B cell (primary cell): Measurements from ENCODE around the gene ZP2. TPM values are rescaled to one million over a fixed set of nuclear protein-coding genes. Genes with fewer than 3 reads are reported as not detected.

ENCODE experiments used
- ATAC-seq: fragments of 200-7000 bp; cut with Tn5 transposase; one replicate; pipeline ENCODE4 v1.10.0; 2021; ENCODE audit warnings: low read depth, mild to moderate bottlenecking, moderate number of reproducible peaks, moderate library complexity
- CTCF ChIA-PET: fragments of 350-600 bp; sonication (Branson Sonifier 250); formaldehyde crosslinking; loops from one replicate; lab custom pipeline; 2021; ENCODE audit warnings: antibody characterized with exemption, inconsistent platforms; lab: Charles Lee
- POLR2A ChIA-PET: fragments of 350-600 bp; sonication (Branson Sonifier 250); formaldehyde crosslinking; loops from one replicate; lab custom pipeline; 2021; ENCODE audit warnings: antibody characterized with exemption; lab: Charles Lee
- DNase-seq: peaks from one replicate; pipeline ENCODE4 v3.0.0; 2013
- H2AFZ ChIP-seq: 2 replicates; pipeline ENCODE4 v1.6.1; 2012; ENCODE audit warnings: mild to moderate bottlenecking, low read depth, low read length; ENCODE audit not compliant: insufficient read depth, poor library complexity, severe bottlenecking
- H3K27ac ChIP-seq, 2 donors: 1 replicate in 1 of 2; 2 replicates in 1 of 2; pipeline ENCODE4 v1.5.1; 2012 to 2013; ENCODE audit warnings: low read length in 2 of 2, mild to moderate bottlenecking in 2 of 2, moderate library complexity in 1 of 2
- H3K27me3 ChIP-seq, 4 experiments: fragments of 200-600 bp in 1 of 4; sonication (generic) in 1 of 4; replicated peaks in 1 of 4; 1 replicate in 2 of 4; 2 replicates in 2 of 4; pipeline versions ENCODE4 v1.6.1 to v1.7.0; 2013 to 2016; ENCODE audit warnings: low read length in 3 of 4, mild to moderate bottlenecking in 2 of 4, mixed read lengths in 1 of 4, moderate library complexity in 1 of 4; ENCODE audit not compliant: insufficient read depth in 4 of 4, control insufficient read depth in 3 of 4; ENCODE audit errors: control extremely low read depth in 1 of 4
- H3K36me3 ChIP-seq, 2 experiments: replicated peaks in 1 of 2; 1 replicate in 1 of 2; 2 replicates in 1 of 2; pipeline versions ENCODE4 v1.6.1 to v1.7.1; 2013; ENCODE audit warnings: low read length in 1 of 2; ENCODE audit not compliant: insufficient read depth in 2 of 2, control insufficient read depth in 1 of 2; ENCODE audit errors: control extremely low read depth in 1 of 2, extremely low read depth in 1 of 2
- H3K4me1 ChIP-seq, 2 donors: fragments of 200-600 bp in 1 of 2; sonication (generic) in 1 of 2; 1 replicate in 1 of 2; 2 replicates in 1 of 2; pipeline versions ENCODE4 v1.5.1 to v1.6.1; 2013 to 2017; ENCODE audit warnings: low read length in 2 of 2; ENCODE audit not compliant: control insufficient read depth in 2 of 2, insufficient read depth in 2 of 2
- H3K4me2 ChIP-seq: replicated peaks from 2 replicates; pipeline ENCODE3; 2012; ENCODE audit warnings: mild to moderate bottlenecking, low read depth, low read length; ENCODE audit not compliant: poor library complexity, severe bottlenecking
- H3K4me3 ChIP-seq, 5 experiments: fragments of 200-600 bp in 1 of 5; sonication (generic) in 1 of 5; 1 replicate in 3 of 5; 2 replicates in 2 of 5; pipeline versions ENCODE4 v1.5.1 to v1.7.0; 2011 to 2016; ENCODE audit warnings: low read length in 4 of 5, mild to moderate bottlenecking in 4 of 5, low read depth in 2 of 5, control low read depth in 1 of 5, moderate library complexity in 1 of 5; ENCODE audit not compliant: insufficient read depth in 1 of 5; ENCODE audit errors: control extremely low read depth in 1 of 5, extremely low read depth in 1 of 5
- H3K79me2 ChIP-seq: fragments of 200-600 bp; sonication (generic); one replicate; pipeline ENCODE4 v1.6.0; 2016; ENCODE audit warnings: low read length; ENCODE audit not compliant: control insufficient read depth, insufficient read depth
- H3K9ac ChIP-seq: fragments of 200-600 bp; sonication (generic); 2 replicates; pipeline ENCODE4 v1.6.1; 2017; ENCODE audit warnings: mild to moderate bottlenecking, low read length, moderate library complexity
- H3K9me3 ChIP-seq, 3 donors: one replicate each; pipeline versions ENCODE4 v1.6.1 to v1.7.1; 2013; ENCODE audit warnings: low read length in 2 of 3; ENCODE audit not compliant: control insufficient read depth in 2 of 3, insufficient read depth in 1 of 3; ENCODE audit errors: control extremely low read depth in 1 of 3
- H4K20me1 ChIP-seq: 2 replicates; pipeline ENCODE4 v1.6.0; 2012; ENCODE audit warnings: mild to moderate bottlenecking, low read length; ENCODE audit not compliant: insufficient read depth, control insufficient read depth, poor library complexity, severe bottlenecking
- H3K27ac Mint-ChIP-seq: one replicate; pipeline ENCODE4 v1.8.0; 2021; ENCODE audit warnings: mixed read lengths
- H3K27me3 Mint-ChIP-seq: one replicate; pipeline ENCODE4 v1.8.0; 2021; ENCODE audit warnings: mixed read lengths
- H3K4me1 Mint-ChIP-seq: one replicate; pipeline ENCODE4 v1.8.0; 2021; ENCODE audit warnings: mixed read lengths
- H3K4me3 Mint-ChIP-seq: one replicate; pipeline ENCODE4 v1.8.0; 2021; ENCODE audit warnings: mixed read lengths
- H3K9me3 Mint-ChIP-seq: one replicate; pipeline ENCODE4 v1.8.0; 2022; ENCODE audit warnings: mixed read lengths; ENCODE audit not compliant: insufficient read depth
- CTCF ChIP-seq: fragments of 200-600 bp; IDR thresholded peaks from one replicate; pipeline ENCODE4 v1.8.0; 2022; ENCODE audit warnings: antibody characterized with exemption, mild to moderate bottlenecking
- EZH2 ChIP-seq: IDR thresholded peaks from 2 replicates; pipeline ENCODE4 v1.6.1; 2012; ENCODE audit warnings: borderline replicate concordance, low read depth, mild to moderate bottlenecking, moderate library complexity, low read length; ENCODE audit not compliant: insufficient read depth, poor library complexity, severe bottlenecking
- WGBS: methylation state at CpG from one replicate; pipeline ENCODE4 v1.1.5; 2013; ENCODE audit warnings: missing lambda C conversion rate; ENCODE audit not compliant: insufficient coverage; 5-methylcytosine and 5-hydroxymethylcytosine counted together
- intact Hi-C: fragments of 100-400 bp; cut with micrococcal nuclease; formaldehyde crosslinking; loops from one replicate; pipeline ENCODE4 v1.10.0; 2022
- polyA plus RNA-seq: library from polyadenylated mRNA; depleted of rRNA; stranded (reverse); fragments of >200 nt; gene quantifications from 2 replicates; pipeline ENCODE4 v1.2.3, GENCODE V29; 2012
- total RNA-seq, 2 donors: library from RNA; stranded (reverse); fragments of 120-200 nt in 1 of 2; gene quantifications; 1 replicate in 1 of 2; 2 replicates in 1 of 2; pipeline versions ENCODE4 v1.2.3 to v1.2.4, GENCODE V29; 2013 to 2022

ZP2 gene
- total and polyA plus RNA-seq, 2 donors (not counting 1 experiment from before 2014, with no cell fraction given): not detected

- Histone ChIP-seq H3K9me3 (no peaks in the 10 kb centered on the region), H3K27me3 (peaks cover 0 to 7% (median 4%) of the 10 kb centered on the region in 4 experiments), H3K36me3 (no peaks in the 10 kb centered on the region), H3K9ac (no peak overlapping the region), H3K4me2 (no peak overlapping the region), H3K27ac (no peak overlapping the region), H3K4me3 (no peak overlapping the region), H2AFZ (no peak overlapping the region), H4K20me1 (no peaks in the 10 kb centered on the region), H3K4me1 (no peaks in the 10 kb centered on the region), H3K79me2 (no peaks in the 10 kb centered on the region)
- no peak for TF ChIP-seq EZH2
- TF ChIP-seq CTCF: no peak
- intact Hi-C loops: no loop called here
- no peak overlapping the region for H3K27ac Mint-ChIP-seq
- H3K4me3 Mint-ChIP-seq: no peak overlapping the region
- H3K27me3 Mint-ChIP-seq: peaks cover 28% of the 10 kb centered on the region
- WGBS: 55% methylated on average over 7 of the region's 7 CpGs
- POLR2A ChIA-PET: interaction anchor here (0.5 kb wide), 1 partner anchor 1135 kb away, joined by 4 read pairs; no protein-coding TSS in a partner anchor
- DNase-seq: no peak
- ATAC-seq: no peak
- no peaks in the 10 kb centered on the region for H3K9me3 Mint-ChIP-seq
- CTCF ChIA-PET: interaction anchor here (1.3 kb wide), 1 partner anchor 76 kb away, joined by 3 read pairs; no protein-coding TSS in a partner anchor
- no peaks in the 10 kb centered on the region for H3K4me1 Mint-ChIP-seq
Measured at GRCh38 chr16:21203155-21203797, 8.1 kb downstream of the ZP2 start.

GRCh38 chr16:21199607-21200218 lies 11.7 kb downstream of the ZP2 start:
- no peak overlapping the region for H3K4me3 Mint-ChIP-seq
- no peak overlapping the region for H3K27ac Mint-ChIP-seq
- no peaks in the 10 kb centered on the region for H4K20me1 ChIP-seq
- H3K4me1 ChIP-seq: peaks cover 9 to 10% of the 10 kb centered on the region in 2 donors
- intact Hi-C loops: no loop called here
- H3K27me3 ChIP-seq: peaks cover 0 to 7% (median 4%) of the 10 kb centered on the region in 4 experiments
- H3K27ac ChIP-seq: no peak overlapping the region
- no peak for DNase-seq
- no peak for TF ChIP-seq EZH2
- no peak for TF ChIP-seq CTCF
- H3K4me2 ChIP-seq: no peak overlapping the region
- H3K36me3 ChIP-seq: no peaks in the 10 kb centered on the region
- no peak for ATAC-seq
- H3K9me3 ChIP-seq: no peaks in the 10 kb centered on the region
- peaks cover 13% of the 10 kb centered on the region for H3K4me1 Mint-ChIP-seq
- ChIA-PET CTCF (interaction anchor here (1.7 kb wide), 1 partner anchor 14 kb away, joined by 5 read pairs; no protein-coding TSS in a partner anchor), POLR2A (no interaction called here)
- peaks cover 23% of the 10 kb centered on the region for H3K27me3 Mint-ChIP-seq
- H3K4me3 ChIP-seq: no peak overlapping the region
- no peak overlapping the region for H2AFZ ChIP-seq
- no peaks in the 10 kb centered on the region for H3K79me2 ChIP-seq
- H3K9ac ChIP-seq: no peak overlapping the region
- H3K9me3 Mint-ChIP-seq: no peaks in the 10 kb centered on the region
- WGBS: 78% methylated on average over 4 of the region's 5 CpGs
